Measurements from ENCODE around the gene PPP3CA.

The PPP3CA gene

GRCh38 chr4:101288365-101289145 is 58.8 kb downstream of the PPP3CA start:
- DNase-seq (ENCODE audit: low read depth in 2 of 2), result no peak

DNA sequence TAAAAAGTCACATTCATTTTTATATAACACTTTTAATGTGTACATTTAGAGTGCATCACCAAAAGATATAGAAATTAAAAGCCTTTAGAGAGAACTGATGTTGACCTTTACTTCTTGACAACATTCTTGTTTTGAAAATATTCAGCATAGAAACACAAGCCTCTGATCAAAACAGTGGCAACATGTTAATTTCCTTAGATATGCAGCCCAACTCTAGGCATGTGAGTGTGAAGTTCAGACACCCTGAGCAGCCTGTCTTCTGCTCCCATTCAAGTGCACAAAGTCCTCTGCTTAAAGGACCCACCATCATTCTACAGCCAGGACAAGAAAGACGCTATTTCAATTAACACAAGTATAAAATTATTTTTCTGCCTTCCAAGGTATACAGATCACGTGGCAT is 60.0 kb downstream of the PPP3CA start:
- no peak for DNase-seq (ENCODE audit: low read depth in 2 of 2)

- no peak for DNase-seq (ENCODE audit: low read depth in 2 of 2)
These were observed 60.7 kb downstream of the PPP3CA start for GRCh38 chr4:101286663-101287062.

DNA sequence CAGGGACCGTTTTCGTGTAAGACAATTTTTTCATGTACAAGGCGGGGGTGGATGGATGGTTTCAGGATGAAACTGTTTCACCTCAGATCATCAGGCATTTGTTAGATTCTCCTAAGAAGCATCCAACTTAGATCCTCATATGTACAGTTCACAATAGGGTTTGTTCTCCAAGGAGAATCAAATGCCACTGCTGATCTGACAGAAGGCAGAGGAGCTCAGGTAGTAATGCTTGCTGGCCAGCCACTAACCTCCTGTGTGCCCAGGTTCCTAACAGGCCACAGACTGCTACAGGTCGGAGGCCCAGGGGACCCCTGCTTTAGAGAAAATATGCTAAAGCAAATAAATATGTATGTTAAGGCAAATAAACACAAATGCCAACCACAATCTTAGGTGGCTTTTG is 61.3 kb downstream of the PPP3CA start:
- no peak for DNase-seq (ENCODE audit: low read depth in 2 of 2)

DNA sequence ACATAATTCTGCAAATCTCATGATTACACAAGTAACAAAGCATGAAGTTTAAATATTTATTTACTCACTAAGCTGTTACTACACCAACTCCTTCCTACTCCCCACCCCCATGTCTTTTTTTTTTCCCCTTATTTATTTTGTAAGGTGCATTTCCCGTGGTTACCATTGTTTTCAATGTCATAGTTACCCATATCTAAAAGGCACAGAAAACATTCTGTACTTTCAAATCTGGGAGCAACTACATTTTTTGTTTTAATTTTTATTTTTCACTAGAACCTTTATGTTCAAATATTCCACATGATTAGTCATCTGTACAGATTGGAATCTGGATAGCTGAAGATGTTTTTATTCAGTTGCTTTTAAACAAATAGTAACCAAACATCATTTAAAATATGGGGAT is 62.8 kb downstream of the PPP3CA start:
- no peak for DNase-seq (ENCODE audit: low read depth in 2 of 2)

DNA sequence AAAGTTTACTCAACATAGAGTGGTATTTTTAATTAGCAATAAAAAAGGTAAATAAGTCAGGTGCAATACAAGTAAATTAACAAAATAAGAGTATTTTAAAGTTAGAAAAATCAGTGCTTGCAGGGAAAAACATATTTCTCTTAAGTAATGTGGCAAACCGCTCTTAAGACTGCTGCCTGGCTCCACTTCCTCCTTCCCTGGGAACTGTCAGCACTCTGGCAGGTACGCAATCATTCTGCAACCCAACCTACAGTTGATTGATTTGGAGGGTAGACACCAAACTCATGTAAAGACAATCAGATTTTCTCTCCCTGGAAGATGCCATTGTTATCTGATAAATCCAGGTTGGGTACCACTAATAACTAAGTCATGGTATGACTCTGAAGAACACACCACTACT is 63.9 kb downstream of the PPP3CA start:
- no peak for DNase-seq (ENCODE audit: low read depth in 2 of 2)

- peak in 1 of 2 experiments; percentile 13 for DNase-seq (ENCODE audit: low read depth in 2 of 2)
These were observed 65.1 kb downstream of the PPP3CA start for GRCh38 chr4:101282076-101282844.

- no peak for DNase-seq (ENCODE audit: low read depth in 2 of 2)
These were observed 66.3 kb downstream of the PPP3CA start for GRCh38 chr4:101280866-101281600.

- DNase-seq (ENCODE audit: low read depth in 2 of 2), result no peak
These were observed 67.9 kb downstream of the PPP3CA start for GRCh38 chr4:101279377-101279871.

GRCh38 chr4:101277671-101278070 is 69.7 kb downstream of the PPP3CA start:
- no peak for DNase-seq (ENCODE audit: low read depth in 2 of 2)

DNA sequence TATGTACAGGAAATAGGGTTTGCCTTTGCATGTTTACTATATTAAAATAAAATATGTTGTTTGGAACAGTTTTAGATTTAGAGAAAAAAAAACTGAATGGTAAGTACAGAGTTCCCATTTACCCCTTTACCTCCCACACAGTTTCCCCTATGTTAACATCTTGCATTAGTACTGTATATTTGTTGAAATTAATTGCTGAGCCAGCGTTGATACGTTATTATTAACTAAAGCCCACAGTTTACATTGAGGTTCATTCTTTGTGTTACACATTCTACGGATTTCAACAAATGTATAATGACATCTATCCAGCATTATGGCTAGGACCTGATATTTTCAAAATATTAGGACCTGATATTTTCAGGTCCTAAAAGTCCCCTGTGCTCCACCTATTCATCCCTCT is 70.7 kb downstream of the PPP3CA start:
- DNase-seq (ENCODE audit: low read depth in 2 of 2), result no peak

- DNase-seq (ENCODE audit: low read depth in 2 of 2), result no peak
These were observed 72.2 kb downstream of the PPP3CA start for GRCh38 chr4:101274888-101275752.

- DNase-seq (ENCODE audit: low read depth in 2 of 2), result no peak
These were observed 75.8 kb downstream of the PPP3CA start for GRCh38 chr4:101271516-101271915.

- no peak for DNase-seq (ENCODE audit: low read depth in 2 of 2)
These were observed 77.6 kb downstream of the PPP3CA start for GRCh38 chr4:101269682-101270081.

DNA sequence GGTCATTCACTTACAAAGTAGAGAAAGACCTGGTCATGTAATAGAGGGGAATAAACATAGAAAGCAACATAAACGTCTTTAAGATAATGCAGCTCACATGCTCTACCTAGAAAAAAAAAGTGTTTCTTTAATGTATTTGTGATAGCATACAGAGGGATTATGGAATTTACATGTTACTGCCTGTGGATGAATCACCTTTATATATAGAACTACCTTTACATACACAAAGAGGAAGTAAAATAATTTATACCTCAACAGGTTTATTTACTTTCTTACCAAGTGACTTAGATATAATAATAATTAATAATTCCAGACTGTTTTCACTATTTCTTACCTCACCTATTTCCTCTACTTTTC is 81.5 kb downstream of the PPP3CA start:
- DNase-seq (ENCODE audit: low read depth in 2 of 2), result no peak

GRCh38 chr4:101264993-101265815 is 82.1 kb downstream of the PPP3CA start:
- no peak for DNase-seq (ENCODE audit: low read depth in 2 of 2)

GRCh38 chr4:101264512-101264911 is 82.8 kb downstream of the PPP3CA start:
- DNase-seq (ENCODE audit: low read depth in 2 of 2), result no peak

- DNase-seq (ENCODE audit: low read depth in 2 of 2), result no peak
These were observed 84.6 kb downstream of the PPP3CA start for GRCh38 chr4:101262683-101263082.

- DNase-seq (ENCODE audit: low read depth in 2 of 2), result no peak
These were observed 87.5 kb downstream of the PPP3CA start for GRCh38 chr4:101259876-101260275.

GRCh38 chr4:101258883-101259282 is 88.4 kb downstream of the PPP3CA start:
- DNase-seq (ENCODE audit: low read depth in 2 of 2), result no peak

DNA sequence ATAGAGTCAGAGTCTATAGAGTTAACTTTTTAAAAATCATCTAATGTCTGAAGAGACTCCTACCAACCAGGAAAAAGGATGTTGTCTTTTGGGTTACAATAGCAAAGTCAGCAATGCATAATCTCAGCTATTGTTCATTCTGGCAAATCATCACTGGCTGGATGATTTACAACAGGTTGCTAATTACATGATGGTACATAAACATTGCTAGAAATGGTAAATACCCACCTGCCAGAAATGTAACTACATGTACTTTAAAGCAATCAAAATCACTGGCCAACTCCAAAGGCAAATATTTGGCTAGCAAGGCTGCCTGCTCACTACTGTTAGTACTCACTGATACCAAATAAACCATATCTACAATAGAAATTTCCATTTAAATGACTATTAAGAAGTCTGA is 91.1 kb downstream of the PPP3CA start:
- DNase-seq (ENCODE audit: low read depth in 2 of 2), result no peak

All from stimulated activated CD4-positive, alpha-beta T cell treated with anti-CD3 and anti-CD28 coated beads, Interleukin-12 subunit alpha, Interleukin-12 subunit beta, amount 100 ng/mL, for 24 hours (primary cell).